VCaP (cell line): ENCODE measurements around the gene PAXX.

Experiments used
- H3K27ac ChIP-seq: fragments of 450-650 bp; 2 replicates; pipeline ENCODE4 v1.5.1; 2017
- CTCF ChIP-seq: fragments of 450-650 bp; conservative IDR thresholded peaks from 2 replicates; pipeline ENCODE4 v1.5.1; 2017; ENCODE audit warnings: mild to moderate bottlenecking, moderate library complexity

The PAXX gene

GRCh38 chr9:137015976-137016375 lies 23.8 kb downstream of the PAXX start:
- no peak overlapping the region for H3K27ac ChIP-seq
- TF ChIP-seq CTCF: no peak

- H3K27ac ChIP-seq: no peak overlapping the region
- TF ChIP-seq CTCF: no peak
Measured at GRCh38 chr9:137016436-137016835, 24.2 kb downstream of the PAXX start.

GRCh38 chr9:137017071-137017470 lies 24.8 kb downstream of the PAXX start:
- H3K27ac ChIP-seq: no peak overlapping the region
- no peak for TF ChIP-seq CTCF

- H3K27ac ChIP-seq: no peak overlapping the region
- TF ChIP-seq CTCF: no peak
Measured at GRCh38 chr9:137017791-137018497, 25.7 kb downstream of the PAXX start.

GRCh38 chr9:137018761-137019559 lies 26.7 kb downstream of the PAXX start:
- no peak for TF ChIP-seq CTCF
- H3K27ac ChIP-seq: no peak overlapping the region

- no peak overlapping the region for H3K27ac ChIP-seq
- TF ChIP-seq CTCF: no peak
Measured at GRCh38 chr9:137019891-137020683, 27.9 kb downstream of the PAXX start.
